Skeletal muscle tissue (tissue), 4 donors: ENCODE data around the gene FAM32A. TPM values are rescaled to one million over a fixed set of nuclear protein-coding genes. Genes with fewer than 3 reads are reported as not detected.
A peak's percentile ranks its signal among the peaks of the same experiment; 100 is the strongest.

ENCODE experiments used
- H3K27ac ChIP-seq: one replicate; pipeline ENCODE4 v1.7.0; 2013; ENCODE audit warnings: mild to moderate bottlenecking, low read depth, low read length, inconsistent platforms
- H3K27me3 ChIP-seq, 3 donors: one replicate each; pipeline ENCODE4 v1.7.0; 2013; ENCODE audit warnings: low read length in 3 of 3; ENCODE audit not compliant: control insufficient read depth in 3 of 3, insufficient read depth in 3 of 3
- H3K36me3 ChIP-seq, 3 donors: one replicate each; pipeline ENCODE4 v1.7.0; 2013; ENCODE audit warnings: low read length in 3 of 3; ENCODE audit not compliant: control insufficient read depth in 3 of 3, insufficient read depth in 3 of 3
- H3K4me1 ChIP-seq, 3 donors: one replicate each; pipeline ENCODE4 v1.7.0; 2013; ENCODE audit warnings: low read length in 3 of 3, mild to moderate bottlenecking in 3 of 3; ENCODE audit not compliant: control insufficient read depth in 3 of 3, insufficient read depth in 3 of 3
- H3K4me3 ChIP-seq, 3 donors: one replicate each; pipeline ENCODE4 v1.7.0; 2013; ENCODE audit warnings: low read length in 3 of 3
- H3K9ac ChIP-seq, 3 donors: one replicate each; pipeline ENCODE4 v1.7.0; 2013; ENCODE audit warnings: low read length in 3 of 3, mild to moderate bottlenecking in 3 of 3, moderate library complexity in 2 of 3, low read depth in 1 of 3
- H3K9me3 ChIP-seq, 3 donors: one replicate each; pipeline ENCODE4 v1.7.0; 2013; ENCODE audit warnings: low read length in 3 of 3; ENCODE audit not compliant: control insufficient read depth in 3 of 3
- total RNA-seq: library from RNA; depleted of rRNA; stranded (reverse); fragments of >200 nt; gene quantifications from one replicate; pipeline ENCODE4 v1.2.3, GENCODE V29; 2014
- donor health status: Osteomylitis.

FAM32A gene
- total RNA-seq, 1 donor from 2014 or later = 54.3 TPM

DNA sequence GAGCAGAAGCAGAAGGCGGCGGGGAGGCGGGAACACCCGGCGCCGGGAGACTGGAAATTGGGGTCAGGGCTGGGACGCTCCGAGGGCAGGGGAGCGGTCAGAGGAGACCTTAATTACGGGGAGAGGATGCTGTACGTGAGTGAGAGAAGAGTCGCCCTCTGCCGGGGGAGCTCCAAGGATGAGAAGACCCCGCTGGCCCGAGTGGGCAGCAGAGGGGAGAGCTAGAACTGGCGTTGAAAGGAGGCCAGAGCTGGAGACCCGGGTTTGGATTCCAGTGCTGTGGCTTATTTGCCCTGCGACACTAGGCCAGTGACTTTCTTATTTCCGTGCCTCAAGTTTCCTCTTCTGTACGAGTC lies 536 bp downstream of the FAM32A start:
- peaks cover 18 to 28% (median 22%) of the 10 kb centered on the region in 3 donors for H3K36me3 ChIP-seq
- peak overlapping the region; percentile 94 to 96 (median 95) for H3K4me3 ChIP-seq
- no peaks in the 10 kb centered on the region for H3K9me3 ChIP-seq
- peak overlapping the region; percentile 76 for H3K27ac ChIP-seq
- peaks cover 0 to 2% (median 0%) of the 10 kb centered on the region in 3 donors for H3K27me3 ChIP-seq
- peak overlapping the region; percentile 96 to 97 (median 96) for H3K9ac ChIP-seq
- H3K4me1 ChIP-seq = peaks cover 20 to 35% (median 26%) of the 10 kb centered on the region in 3 donors

DNA sequence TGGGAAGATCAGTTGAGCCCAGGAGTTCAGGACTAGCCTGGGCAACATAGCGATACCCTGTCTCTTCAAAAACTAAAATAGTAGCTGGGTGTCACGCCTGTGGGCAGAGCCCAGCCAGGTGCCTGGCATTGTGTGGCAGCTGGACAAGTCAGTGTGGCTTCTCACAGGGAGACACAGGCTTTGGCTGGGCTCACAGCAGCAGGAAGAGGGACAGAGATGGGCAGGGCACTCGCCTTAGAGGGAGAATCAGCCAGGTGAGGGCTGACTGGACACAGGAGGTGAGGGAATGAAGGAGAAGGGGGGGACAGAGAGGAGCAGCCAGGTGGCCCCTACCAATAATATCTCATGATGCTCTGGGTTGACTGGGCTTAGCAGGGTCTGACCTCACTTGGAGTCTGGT lies 3.3 kb downstream of the FAM32A start:
- H3K27me3 ChIP-seq = no peaks in the 10 kb centered on the region
- H3K9me3 ChIP-seq = no peaks in the 10 kb centered on the region
- peaks cover 22 to 41% (median 26%) of the 10 kb centered on the region in 3 donors for H3K4me1 ChIP-seq
- H3K36me3 ChIP-seq = peaks cover 28 to 43% (median 37%) of the 10 kb centered on the region in 3 donors
- no peak overlapping the region for H3K27ac ChIP-seq
- no peak overlapping the region for H3K9ac ChIP-seq
- no peak overlapping the region for H3K4me3 ChIP-seq

DNA sequence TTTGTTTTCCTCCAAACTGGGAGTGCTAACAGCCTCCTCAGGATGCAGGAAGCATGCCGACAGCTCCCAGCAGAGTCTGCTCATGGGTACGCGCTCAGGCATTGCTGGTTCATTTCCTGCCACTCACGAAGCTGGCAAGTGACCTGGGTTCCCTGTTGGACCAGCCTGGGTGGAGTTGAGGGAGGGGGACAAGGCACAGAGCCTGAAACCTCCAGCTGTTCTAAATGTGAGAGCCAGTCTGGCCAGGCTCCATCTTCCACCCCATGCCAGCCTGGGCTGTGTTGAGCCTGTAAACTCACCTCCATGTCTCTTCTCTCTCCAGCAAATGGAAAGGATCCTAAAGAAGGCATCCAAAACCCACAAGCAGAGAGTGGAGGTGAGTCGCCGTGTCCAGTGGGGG lies 5.0 kb downstream of the FAM32A start:
- H3K4me1 ChIP-seq = peaks cover 19 to 35% (median 23%) of the 10 kb centered on the region in 3 donors
- peak overlapping the region; percentile 25 for H3K27ac ChIP-seq
- H3K27me3 ChIP-seq = no peaks in the 10 kb centered on the region
- peak overlapping the region in 1 of 3 donors; percentile 14 for H3K9ac ChIP-seq
- no peak overlapping the region for H3K4me3 ChIP-seq
- H3K36me3 ChIP-seq = peaks cover 30 to 46% (median 37%) of the 10 kb centered on the region in 3 donors
- no peaks in the 10 kb centered on the region for H3K9me3 ChIP-seq

GRCh38 chr19:16190736-16191135 lies 5.5 kb downstream of the FAM32A start:
- H3K27ac ChIP-seq = no peak overlapping the region

DNA sequence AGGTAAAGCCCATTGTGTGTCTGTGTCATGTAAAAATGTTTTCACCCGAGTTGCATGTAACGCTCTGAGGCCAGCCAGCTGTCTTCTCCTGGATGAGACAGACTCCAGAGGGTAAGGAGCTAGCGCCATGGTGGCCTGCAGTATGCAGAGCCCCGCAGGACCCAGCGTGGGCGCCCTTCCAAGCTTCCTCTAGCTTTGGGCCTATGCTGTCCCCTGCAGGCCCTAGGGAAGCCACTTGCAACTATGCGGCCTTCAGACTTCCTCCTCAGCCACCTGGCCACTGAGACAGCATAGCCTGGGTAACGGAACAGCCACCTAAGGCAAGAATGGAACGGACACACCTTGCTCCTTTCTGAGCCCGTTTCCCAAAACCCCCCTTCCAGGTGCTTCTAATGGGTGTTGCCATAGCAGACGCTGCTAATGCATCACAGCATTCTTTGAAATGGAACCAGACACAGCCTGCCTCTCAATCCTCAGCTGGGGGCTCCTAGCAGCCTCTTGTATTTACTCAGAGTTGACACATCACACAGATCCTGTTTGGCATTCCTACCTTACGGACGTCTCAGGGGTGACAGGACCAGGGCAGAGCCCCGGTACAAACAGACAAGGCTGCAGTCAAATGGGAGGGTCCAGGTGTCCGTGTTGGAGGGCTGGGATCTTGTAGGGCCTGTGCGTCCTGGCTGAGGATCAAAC lies 6.2 kb downstream of the FAM32A start:
- Histone ChIP-seq H3K36me3 (peaks cover 30 to 46% (median 37%) of the 10 kb centered on the region in 3 donors), H3K4me3 (no peak overlapping the region), H3K27me3 (no peaks in the 10 kb centered on the region), H3K9me3 (no peaks in the 10 kb centered on the region), H3K27ac (no peak overlapping the region), H3K4me1 (peaks cover 13 to 34% (median 16%) of the 10 kb centered on the region in 3 donors), H3K9ac (no peak overlapping the region)

More at GRCh38 chr19:16190736-16191135, 5.5 kb downstream of the FAM32A start:
- Histone ChIP-seq H3K36me3 (peaks cover 30 to 46% (median 37%) of the 10 kb centered on the region in 3 donors), H3K27me3 (no peaks in the 10 kb centered on the region), H3K9me3 (no peaks in the 10 kb centered on the region), H3K9ac (no peak overlapping the region), H3K4me1 (peaks cover 19 to 34% (median 22%) of the 10 kb centered on the region in 3 donors), H3K4me3 (no peak overlapping the region)

- Histone ChIP-seq H3K27ac (no peak overlapping the region), H3K9ac (no peak overlapping the region), H3K4me1 (peaks cover 15 to 28% (median 16%) of the 10 kb centered on the region in 3 donors), H3K36me3 (peaks cover 29 to 37% (median 32%) of the 10 kb centered on the region in 3 donors), H3K4me3 (no peak overlapping the region), H3K27me3 (no peaks in the 10 kb centered on the region), H3K9me3 (no peaks in the 10 kb centered on the region)
Measured at GRCh38 chr19:16193466-16193865, 8.3 kb downstream of the FAM32A start.

DNA sequence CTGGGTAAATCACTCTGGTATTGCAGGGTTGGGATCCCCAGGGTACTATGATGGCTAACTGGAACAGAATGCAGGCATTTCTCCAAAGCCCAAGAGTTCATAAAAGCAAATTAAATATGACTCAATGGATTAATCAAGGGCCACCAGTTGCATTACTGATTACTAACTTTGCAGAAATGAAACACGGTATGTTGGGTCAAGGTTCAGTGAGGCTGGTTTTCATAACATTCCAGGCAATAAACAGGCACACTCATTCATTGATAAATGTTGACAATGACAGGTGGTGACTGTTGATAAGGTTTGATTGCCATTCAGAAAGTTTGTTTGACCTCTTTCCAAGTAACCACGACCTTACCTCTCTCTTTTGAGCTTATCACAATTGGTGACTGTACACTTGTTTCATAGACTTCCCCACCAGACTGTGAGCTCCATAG lies 12.0 kb downstream of the FAM32A start:
- Histone ChIP-seq H3K4me3 (peak overlapping the region; percentile 93 to 97 (median 95)), H3K27ac (peak overlapping the region; percentile 28), H3K27me3 (no peaks in the 10 kb centered on the region), H3K4me1 (peaks cover 23 to 27% (median 26%) of the 10 kb centered on the region in 3 donors), H3K36me3 (peaks cover 10 to 13% (median 12%) of the 10 kb centered on the region in 3 donors), H3K9me3 (no peaks in the 10 kb centered on the region), H3K9ac (peak overlapping the region in 1 of 3 donors; percentile 97)

GRCh38 chr19:16197622-16198369 lies 12.6 kb downstream of the FAM32A start, which contains the start of gene AP1M1:
AP1M1 (plus strand) TSS chr19:16197911; CDS start chr19:16198027, 116 bp downstream.
- Histone ChIP-seq H3K27me3 (no peaks in the 10 kb centered on the region), H3K36me3 (peaks cover 13 to 16% (median 14%) of the 10 kb centered on the region in 3 donors), H3K4me3 (peak within 1 kb of the TSS; percentile 93 to 97 (median 95)), H3K4me1 (peaks cover 23 to 27% (median 26%) of the 10 kb centered on the region in 3 donors), H3K27ac (peak within 1 kb of the TSS; percentile 28), H3K9ac (peak within 1 kb of the TSS; percentile 91 to 97 (median 96)), H3K9me3 (no peaks in the 10 kb centered on the region)

DNA sequence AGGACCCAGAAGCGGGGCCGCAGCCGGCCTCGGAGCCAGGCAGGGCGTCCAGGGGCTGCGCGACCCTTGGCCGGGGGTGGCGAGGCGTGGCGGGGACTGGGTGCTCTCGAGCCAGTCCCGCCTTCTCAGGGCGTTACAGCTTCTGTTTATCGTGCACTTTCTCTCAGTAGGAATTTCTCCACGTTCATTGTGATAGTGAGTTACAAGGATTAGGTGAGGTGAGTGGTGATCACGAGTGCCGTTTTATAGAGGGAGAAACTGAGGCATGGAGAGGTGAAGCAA lies 13.1 kb downstream of the FAM32A start:
- H3K9me3 ChIP-seq = no peaks in the 10 kb centered on the region
- H3K9ac ChIP-seq = peak overlapping the region; percentile 91 to 97 (median 96)
- H3K27me3 ChIP-seq = no peaks in the 10 kb centered on the region
- peaks cover 23 to 27% (median 26%) of the 10 kb centered on the region in 3 donors for H3K4me1 ChIP-seq
- H3K4me3 ChIP-seq = peak overlapping the region; percentile 93 to 97 (median 95)
- H3K36me3 ChIP-seq = peaks cover 18 to 22% (median 18%) of the 10 kb centered on the region in 3 donors
- H3K27ac ChIP-seq = peak overlapping the region; percentile 28
